Caco-2 (cell line): Measurements from ENCODE around the gene SETD1A. TPM values are rescaled to one million over a fixed set of nuclear protein-coding genes. Genes with fewer than 3 reads are reported as not detected.

Source experiments
- BruUV-seq: library from RNA; stranded (reverse); fragments of 400-500 nt; replicated peaks from 2 replicates; lab custom pipeline; 2021; lab: Mats Ljungman, UMichigan
- CTCF ChIA-PET: fragments of 300-600 bp; sonication (Branson Sonifier 250); formaldehyde crosslinking; loops from one replicate; lab custom pipeline; 2022; ENCODE audit warnings: antibody characterized with exemption; lab: Charles Lee
- POLR2A ChIA-PET: fragments of 300-600 bp; sonication (Branson Sonifier 250); formaldehyde crosslinking; loops from one replicate; lab custom pipeline; 2022; ENCODE audit warnings: antibody characterized with exemption; lab: Charles Lee
- DNase-seq, 2 experiments: peaks; one replicate each; pipeline versions ENCODE4 v3.0.0 to v3.0.0-alpha.2; 2020 to 2022
- H3K27me3 ChIP-seq: replicated peaks from 2 replicates; pipeline ENCODE4 v1.6.0; 2011; ENCODE audit warnings: low read length; ENCODE audit not compliant: control insufficient read depth, insufficient read depth
- H3K36me3 ChIP-seq: 2 replicates; pipeline ENCODE4 v1.5.1; 2011; ENCODE audit warnings: low read length; ENCODE audit not compliant: control insufficient read depth, insufficient read depth
- H3K4me1 ChIP-seq: fragments of 250-450 bp; sonication (Bioruptor Pico); 2 replicates; pipeline ENCODE4 v1.5.1; 2020; ENCODE audit warnings: mild to moderate bottlenecking
- H3K4me3 ChIP-seq: 2 replicates; pipeline ENCODE4 v1.5.1; 2011; ENCODE audit warnings: low read depth, mild to moderate bottlenecking, control low read depth, low read length
- H3K9me3 ChIP-seq: fragments of 250-450 bp; sonication (Bioruptor Pico); 2 replicates; pipeline ENCODE4 v1.5.1; 2020; ENCODE audit warnings: mild to moderate bottlenecking, moderate library complexity
- H3K27ac Mint-ChIP-seq: one replicate; pipeline ENCODE4 v1.8.0; 2022; ENCODE audit warnings: mixed read lengths; ENCODE audit not compliant: unreplicated experiment
- H3K27me3 Mint-ChIP-seq: one replicate; pipeline ENCODE4 v1.8.0; 2022; ENCODE audit warnings: mixed read lengths; ENCODE audit not compliant: insufficient read depth, unreplicated experiment
- H3K36me3 Mint-ChIP-seq: one replicate; pipeline ENCODE4 v1.8.0; 2022; ENCODE audit warnings: mild to moderate bottlenecking, mixed read lengths; ENCODE audit not compliant: insufficient read depth, unreplicated experiment
- H3K4me1 Mint-ChIP-seq: one replicate; pipeline ENCODE4 v1.8.0; 2022; ENCODE audit warnings: low read depth, mixed read lengths; ENCODE audit not compliant: unreplicated experiment
- H3K4me3 Mint-ChIP-seq: one replicate; pipeline ENCODE4 v1.8.0; 2022; ENCODE audit warnings: mild to moderate bottlenecking, moderate library complexity, mixed read lengths; ENCODE audit not compliant: unreplicated experiment
- H3K9me3 Mint-ChIP-seq: one replicate; pipeline ENCODE4 v1.8.0; 2022; ENCODE audit warnings: mixed read lengths; ENCODE audit not compliant: unreplicated experiment
- intact Hi-C: fragments of 100-400 bp; cut with micrococcal nuclease; formaldehyde crosslinking; loops from one replicate; pipeline ENCODE4 v1.10.0; 2022; ENCODE audit not compliant: unreplicated experiment
- total RNA-seq: library from RNA; stranded (reverse); gene quantifications from 2 replicates; pipeline ENCODE4 v1.2.3, GENCODE V29; 2022
- TF ChIP-seq, protein P1 (sequence below), 2 experiments: fragments of 200-600 bp in 1 of 2; IDR thresholded peaks; 1 replicate in 1 of 2; 2 replicates in 1 of 2; pipeline versions ENCODE4 v1.5.1 to v1.8.0; 2011 to 2022; ENCODE audit warnings: antibody characterized with exemption in 1 of 2, control low read depth in 1 of 2, inconsistent platforms in 1 of 2, low read depth in 1 of 2, low read length in 1 of 2, mild to moderate bottlenecking in 1 of 2, moderate library complexity in 1 of 2; ENCODE audit not compliant: insufficient read depth in 1 of 2, severe bottlenecking in 1 of 2, unreplicated experiment in 1 of 2

The SETD1A gene
- total RNA-seq, 1 experiment from 2014 or later = 21.5 TPM

DNA sequence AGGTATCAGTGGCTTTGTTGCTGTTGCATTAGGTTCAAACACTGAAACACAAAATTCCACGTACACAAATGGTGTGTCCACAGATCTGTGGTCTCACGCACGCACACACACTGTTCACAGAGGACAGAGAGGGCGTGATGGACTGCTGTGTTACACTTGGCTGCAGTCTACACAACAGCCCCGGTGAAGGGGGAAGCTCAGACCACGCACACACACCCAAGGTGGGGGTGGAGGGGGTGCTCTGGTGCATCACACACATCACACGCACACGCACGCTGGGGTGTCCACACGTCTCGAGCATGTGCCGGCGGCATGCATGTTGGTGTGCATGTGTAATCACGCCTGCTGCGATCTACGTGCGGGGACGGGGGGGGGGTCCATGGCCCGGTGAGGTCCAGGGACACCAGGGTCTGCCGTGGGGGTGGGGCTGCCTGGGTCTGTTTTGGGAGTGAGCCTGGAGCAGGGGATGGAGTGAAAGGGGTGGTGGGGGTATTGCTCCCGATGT lies 34.8 kb downstream of the SETD1A start:
- Mint-ChIP-seq H3K27ac (no peak overlapping the region), H3K36me3 (no peaks in the 10 kb centered on the region), H3K4me3 (no peak overlapping the region), H3K4me1 (peaks cover 14% of the 10 kb centered on the region), H3K9me3 (no peaks in the 10 kb centered on the region), H3K27me3 (no peaks in the 10 kb centered on the region)
- TF ChIP-seq, protein P1, sequence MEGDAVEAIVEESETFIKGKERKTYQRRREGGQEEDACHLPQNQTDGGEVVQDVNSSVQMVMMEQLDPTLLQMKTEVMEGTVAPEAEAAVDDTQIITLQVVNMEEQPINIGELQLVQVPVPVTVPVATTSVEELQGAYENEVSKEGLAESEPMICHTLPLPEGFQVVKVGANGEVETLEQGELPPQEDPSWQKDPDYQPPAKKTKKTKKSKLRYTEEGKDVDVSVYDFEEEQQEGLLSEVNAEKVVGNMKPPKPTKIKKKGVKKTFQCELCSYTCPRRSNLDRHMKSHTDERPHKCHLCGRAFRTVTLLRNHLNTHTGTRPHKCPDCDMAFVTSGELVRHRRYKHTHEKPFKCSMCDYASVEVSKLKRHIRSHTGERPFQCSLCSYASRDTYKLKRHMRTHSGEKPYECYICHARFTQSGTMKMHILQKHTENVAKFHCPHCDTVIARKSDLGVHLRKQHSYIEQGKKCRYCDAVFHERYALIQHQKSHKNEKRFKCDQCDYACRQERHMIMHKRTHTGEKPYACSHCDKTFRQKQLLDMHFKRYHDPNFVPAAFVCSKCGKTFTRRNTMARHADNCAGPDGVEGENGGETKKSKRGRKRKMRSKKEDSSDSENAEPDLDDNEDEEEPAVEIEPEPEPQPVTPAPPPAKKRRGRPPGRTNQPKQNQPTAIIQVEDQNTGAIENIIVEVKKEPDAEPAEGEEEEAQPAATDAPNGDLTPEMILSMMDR (IDR thresholded peaks at IDR 0.05; ENCODE audit: insufficient read depth in 1 of 2, low read depth in 1 of 2, low read length in 1 of 2, severe bottlenecking in 1 of 2, unreplicated experiment in 1 of 2) = no peak
- H3K36me3 ChIP-seq = no peaks in the 10 kb centered on the region
- no TSS peak for BruUV-seq
- H3K27me3 ChIP-seq = no peaks in the 10 kb centered on the region
- H3K4me1 ChIP-seq = peaks cover 3% of the 10 kb centered on the region
- ChIA-PET POLR2A (no interaction called here), CTCF (no interaction called here)
- intact Hi-C loops = no loop called here
- no peaks in the 10 kb centered on the region for H3K9me3 ChIP-seq
- no peak for DNase-seq
- no peak overlapping the region for H3K4me3 ChIP-seq

DNA sequence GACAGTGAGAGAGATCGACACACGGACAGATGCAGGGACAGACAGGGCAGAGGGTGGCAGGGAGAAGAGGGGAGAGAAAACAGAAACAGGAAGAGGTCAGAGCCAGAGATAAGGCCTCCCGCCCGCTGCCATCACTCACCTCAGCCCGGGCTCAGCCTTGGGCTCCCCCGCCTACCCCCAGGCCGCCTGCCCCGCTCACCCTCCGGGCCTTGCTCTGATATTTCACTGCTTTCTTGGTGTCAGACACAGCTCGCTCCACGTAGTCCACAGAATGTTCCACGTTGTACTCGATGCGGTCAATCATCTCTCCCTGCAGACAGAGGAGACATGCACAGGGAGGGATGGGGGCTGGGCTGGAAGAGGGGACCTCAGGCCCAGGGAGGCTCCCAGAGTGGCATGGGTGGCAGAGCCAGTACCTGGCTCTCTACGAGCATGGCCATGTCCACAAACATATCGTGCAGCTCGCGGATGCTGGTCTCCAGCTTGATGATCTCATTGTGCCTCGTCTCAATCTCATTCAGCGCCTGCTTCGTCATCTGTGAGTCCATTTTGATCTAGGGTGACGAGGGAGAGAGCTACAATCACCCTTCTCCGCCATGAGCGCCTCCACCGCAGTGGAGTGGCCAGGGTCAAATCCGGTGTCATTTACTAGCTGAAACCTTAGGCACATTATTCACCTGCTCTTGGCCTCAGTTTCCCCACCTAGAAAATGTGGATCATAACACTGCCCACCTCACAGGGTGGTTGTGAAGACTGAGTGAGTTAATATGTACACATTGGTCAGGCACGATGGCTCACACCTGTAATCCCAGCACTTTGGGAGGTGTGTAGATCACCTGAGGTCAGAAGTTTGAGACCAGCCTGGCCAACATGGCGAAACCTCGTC lies 35.6 kb downstream of the SETD1A start:
- ChIA-PET POLR2A (no interaction called here), CTCF (no interaction called here)
- no peaks in the 10 kb centered on the region for H3K27me3 Mint-ChIP-seq
- Histone ChIP-seq H3K9me3 (no peaks in the 10 kb centered on the region), H3K27me3 (no peaks in the 10 kb centered on the region), H3K4me1 (peaks cover 12% of the 10 kb centered on the region), H3K36me3 (no peaks in the 10 kb centered on the region), H3K4me3 (no peak overlapping the region)
- TF ChIP-seq, protein P1 (IDR thresholded peaks at IDR 0.05; ENCODE audit: insufficient read depth in 1 of 2, low read depth in 1 of 2, low read length in 1 of 2, severe bottlenecking in 1 of 2, unreplicated experiment in 1 of 2) = no peak
- H3K4me1 Mint-ChIP-seq = peaks cover 14% of the 10 kb centered on the region
- intact Hi-C loops = no loop called here
- BruUV-seq = no TSS peak
- H3K4me3 Mint-ChIP-seq = no peak overlapping the region
- DNase-seq = no peak
- no peak overlapping the region for H3K27ac Mint-ChIP-seq
- no peaks in the 10 kb centered on the region for H3K9me3 Mint-ChIP-seq
- H3K36me3 Mint-ChIP-seq = no peaks in the 10 kb centered on the region

DNA sequence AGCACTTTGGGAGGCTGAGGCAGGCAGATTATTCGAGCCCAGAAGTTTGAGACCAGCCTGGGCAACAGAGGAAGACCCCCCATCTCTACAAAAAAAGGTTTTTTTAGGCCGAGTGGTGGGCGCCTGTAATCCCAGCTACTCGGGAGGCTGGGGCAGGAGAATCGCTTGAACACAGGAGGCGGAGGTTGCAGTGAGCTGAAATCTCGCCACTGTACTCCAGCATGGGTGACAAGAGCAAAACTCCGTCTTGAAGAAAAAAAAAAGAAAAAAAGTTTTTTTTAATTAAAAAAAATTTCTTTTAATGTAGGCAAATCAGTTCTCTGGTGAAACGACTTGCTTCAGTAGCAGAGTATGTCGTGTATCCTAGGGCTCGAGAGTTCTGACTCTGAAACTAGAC lies 38.4 kb downstream of the SETD1A start:
- intact Hi-C loops = no loop called here
- Mint-ChIP-seq H3K27ac (peak overlapping the region; percentile 58), H3K27me3 (no peaks in the 10 kb centered on the region), H3K4me3 (peak overlapping the region; percentile 83), H3K36me3 (no peaks in the 10 kb centered on the region), H3K4me1 (peaks cover 14% of the 10 kb centered on the region), H3K9me3 (no peaks in the 10 kb centered on the region)
- H3K9me3 ChIP-seq = no peaks in the 10 kb centered on the region
- BruUV-seq = no TSS peak
- TF ChIP-seq, protein P1 (IDR thresholded peaks at IDR 0.05; ENCODE audit: insufficient read depth in 1 of 2, low read depth in 1 of 2, low read length in 1 of 2, severe bottlenecking in 1 of 2, unreplicated experiment in 1 of 2) = no peak
- CTCF ChIA-PET = interaction anchor here (1.6 kb wide), 1 partner anchor 11 kb away, joined by 5 read pairs; the partner anchor contains the start of gene HSD3B7
- peak overlapping the region; percentile 46 for H3K4me3 ChIP-seq
- DNase-seq = no peak
- no peaks in the 10 kb centered on the region for H3K27me3 ChIP-seq
- POLR2A ChIA-PET = no interaction called here
- H3K36me3 ChIP-seq = no peaks in the 10 kb centered on the region
- H3K4me1 ChIP-seq = peaks cover 24% of the 10 kb centered on the region
